GM12874 (cell line): Measurements from ENCODE around the gene SLX9.

Experiments used
- TF ChIP-seq, protein P1 (sequence below): IDR thresholded peaks from 2 replicates; pipeline ENCODE4 v1.5.1; 2011; ENCODE audit warnings: low read depth, mild to moderate bottlenecking, control low read depth, low read length, moderate library complexity; ENCODE audit not compliant: insufficient read depth

SLX9 gene

DNA sequence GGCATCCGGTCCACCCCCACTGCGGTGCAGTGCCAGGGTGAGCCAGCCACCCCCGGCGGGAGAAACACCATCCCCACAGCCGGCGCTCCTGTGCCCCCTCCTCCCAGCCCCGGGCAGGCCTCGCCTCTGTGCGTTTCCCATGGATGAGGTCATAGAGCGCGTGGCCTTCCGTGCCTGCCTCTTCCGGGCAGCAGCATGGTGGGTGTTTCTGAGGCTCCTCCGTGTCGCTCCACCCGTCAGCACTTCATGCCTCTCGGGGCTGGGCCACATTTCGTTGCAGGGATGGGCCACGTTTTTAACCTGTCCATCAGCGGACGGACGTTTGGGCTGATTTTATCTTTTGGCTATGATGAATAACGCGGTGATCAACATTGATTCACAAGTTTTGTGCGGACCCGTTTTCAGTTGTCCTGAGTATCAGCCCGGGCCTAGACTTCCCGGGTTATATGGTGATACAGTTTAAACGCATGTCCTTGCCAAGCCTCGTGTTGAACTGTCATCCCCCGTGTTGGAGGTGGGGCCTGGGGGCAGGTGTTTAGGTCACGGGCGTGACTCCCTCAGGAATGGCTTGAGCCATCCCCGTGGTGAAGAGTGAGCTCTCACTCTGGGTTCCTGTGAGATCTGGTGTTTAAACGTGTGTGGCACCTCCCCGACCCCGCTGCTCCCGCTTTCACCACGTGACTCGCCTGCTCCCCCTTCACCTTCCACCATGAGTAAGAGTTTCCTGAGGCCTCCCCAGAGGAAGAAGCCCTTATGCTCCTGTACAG lies 64.8 kb downstream of the SLX9 start:
- TF ChIP-seq, protein P1, sequence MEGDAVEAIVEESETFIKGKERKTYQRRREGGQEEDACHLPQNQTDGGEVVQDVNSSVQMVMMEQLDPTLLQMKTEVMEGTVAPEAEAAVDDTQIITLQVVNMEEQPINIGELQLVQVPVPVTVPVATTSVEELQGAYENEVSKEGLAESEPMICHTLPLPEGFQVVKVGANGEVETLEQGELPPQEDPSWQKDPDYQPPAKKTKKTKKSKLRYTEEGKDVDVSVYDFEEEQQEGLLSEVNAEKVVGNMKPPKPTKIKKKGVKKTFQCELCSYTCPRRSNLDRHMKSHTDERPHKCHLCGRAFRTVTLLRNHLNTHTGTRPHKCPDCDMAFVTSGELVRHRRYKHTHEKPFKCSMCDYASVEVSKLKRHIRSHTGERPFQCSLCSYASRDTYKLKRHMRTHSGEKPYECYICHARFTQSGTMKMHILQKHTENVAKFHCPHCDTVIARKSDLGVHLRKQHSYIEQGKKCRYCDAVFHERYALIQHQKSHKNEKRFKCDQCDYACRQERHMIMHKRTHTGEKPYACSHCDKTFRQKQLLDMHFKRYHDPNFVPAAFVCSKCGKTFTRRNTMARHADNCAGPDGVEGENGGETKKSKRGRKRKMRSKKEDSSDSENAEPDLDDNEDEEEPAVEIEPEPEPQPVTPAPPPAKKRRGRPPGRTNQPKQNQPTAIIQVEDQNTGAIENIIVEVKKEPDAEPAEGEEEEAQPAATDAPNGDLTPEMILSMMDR: no peak

- TF ChIP-seq, protein P1: no peak
These were observed 66.8 kb downstream of the SLX9 start for GRCh38 chr21:45006536-45007095.

- TF ChIP-seq, protein P1: no peak
These were observed 69.8 kb downstream of the SLX9 start for GRCh38 chr21:45009616-45010015.

DNA sequence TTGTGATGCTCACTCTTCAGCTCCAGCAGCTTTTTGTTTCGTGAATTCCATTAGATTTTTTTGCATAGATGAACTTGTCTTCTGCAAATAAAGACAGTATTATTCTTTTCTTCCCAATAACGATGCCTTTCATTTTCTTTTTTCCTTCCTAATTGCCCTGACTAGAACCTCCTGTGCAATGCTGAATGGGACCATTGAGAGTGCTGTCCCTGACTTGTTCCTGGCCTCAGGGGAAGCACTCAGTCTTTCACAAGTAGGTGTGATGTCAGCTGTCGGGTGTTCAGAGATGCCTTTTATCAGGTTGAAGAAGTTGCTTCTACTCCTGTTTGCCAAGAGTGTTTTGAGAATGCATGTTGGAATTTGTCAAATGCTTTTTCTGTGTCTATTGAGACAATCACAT lies 70.3 kb downstream of the SLX9 start:
- TF ChIP-seq, protein P1: no peak

- TF ChIP-seq, protein P1: no peak
These were observed 71.0 kb downstream of the SLX9 start for GRCh38 chr21:45010860-45011259.

- TF ChIP-seq, protein P1: no peak
These were observed 71.6 kb downstream of the SLX9 start for GRCh38 chr21:45011426-45011825.

DNA sequence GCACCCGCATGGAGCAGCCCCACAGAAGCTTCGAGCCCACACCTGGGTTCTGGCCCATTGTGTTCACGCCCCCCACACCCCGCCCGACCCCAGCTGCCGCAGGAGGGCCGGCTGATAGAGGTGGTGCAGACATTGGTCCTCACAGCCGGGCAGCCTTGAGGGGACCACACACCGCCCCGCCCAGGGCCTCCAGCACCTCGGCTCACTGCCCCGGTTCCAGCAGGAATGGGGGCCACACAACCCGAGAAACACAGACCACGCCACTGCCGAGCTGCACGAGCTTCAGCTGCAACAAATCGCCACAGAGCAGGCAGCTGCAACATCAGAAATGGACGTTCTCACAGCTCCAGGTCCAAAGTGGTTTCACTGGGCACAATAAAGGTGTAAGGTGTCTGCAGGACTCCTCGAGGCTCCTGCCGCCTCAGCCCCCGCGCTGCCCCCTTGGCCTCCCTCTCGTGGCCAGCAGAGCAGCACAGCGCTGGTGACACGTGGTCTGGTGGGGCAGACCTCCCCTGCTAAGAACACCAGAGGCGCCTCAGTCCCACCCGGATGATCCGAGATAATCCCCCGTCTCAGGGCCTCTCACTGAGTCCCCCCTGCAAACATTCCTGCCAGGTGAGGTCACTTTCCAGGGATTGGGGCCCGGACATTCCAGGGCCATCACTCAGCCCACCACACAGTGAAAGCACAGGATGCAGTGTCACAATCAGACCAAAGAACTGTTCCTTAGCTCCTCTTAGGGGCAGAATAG lies 72.3 kb downstream of the SLX9 start:
- TF ChIP-seq, protein P1: no peak
